ENCODE results near the gene CD247. TPM values are rescaled to one million over a fixed set of nuclear protein-coding genes. Genes with fewer than 3 reads are reported as not detected.

Gene CD247
- total and polyA plus RNA-seq, 2 of the 13 experiments (the other 11 are each of a cell fraction or from before 2014, with no cell fraction given), result 0.20 TPM; not detected in 1

GRCh38 chr1:167439301-167439988 lies 78.9 kb downstream of the CD247 start (continued):
- TF ChIP-seq ZNF30 (CRISPR knock-in tag; IDR thresholded peaks at IDR 0.05) (0 out of 2 replicates have a peak, but pooled peaks have one; percentile 53), IKZF5 (CRISPR knock-in tag; IDR thresholded peaks at IDR 0.05) (no peak), ZNF12 (CRISPR knock-in tag; IDR thresholded peaks at IDR 0.05) (no peak), ZNF687 (CRISPR knock-in tag; IDR thresholded peaks at IDR 0.05) (peak; percentile 91), TFDP2 (CRISPR knock-in tag; IDR thresholded peaks at IDR 0.05) (peak; percentile 81), ZNF557 (CRISPR knock-in tag; IDR thresholded peaks at IDR 0.05) (0 out of 2 replicates have a peak, but pooled peaks have one; percentile 23), ZNF10 (CRISPR knock-in tag; IDR thresholded peaks at IDR 0.05; ENCODE audit: borderline replicate concordance, low read depth) (no peak), ZNF207 (IDR thresholded peaks at IDR 0.05; ENCODE audit: borderline replicate concordance) (no peak), ZNF605 (CRISPR knock-in tag; IDR thresholded peaks at IDR 0.05) (peak; percentile 71), FOXJ3 (CRISPR knock-in tag; IDR thresholded peaks at IDR 0.05; ENCODE audit: borderline replicate concordance) (0 out of 2 replicates have a peak, but pooled peaks have one; percentile 23), CCDC6 (CRISPR knock-in tag; IDR thresholded peaks at IDR 0.05) (peak; percentile 60; the same call in 1 of the 2 replicates), ZNF562 (CRISPR knock-in tag; IDR thresholded peaks at IDR 0.05; ENCODE audit: borderline replicate concordance) (0 out of 2 replicates have a peak, but pooled peaks have one; percentile 58), ZNF768 (CRISPR knock-in tag; IDR thresholded peaks at IDR 0.05) (0 out of 2 replicates have a peak, but pooled peaks have one; percentile 11), JUNB (CRISPR knock-in tag; IDR thresholded peaks at IDR 0.05; ENCODE audit: borderline replicate concordance) (0 out of 2 replicates have a peak, but pooled peaks have one; percentile 25), ZNF737 (CRISPR knock-in tag; IDR thresholded peaks at IDR 0.05; ENCODE audit: borderline replicate concordance) (0 out of 2 replicates have a peak, but pooled peaks have one; percentile 56), ZNF766 (CRISPR knock-in tag; IDR thresholded peaks at IDR 0.05; ENCODE audit: borderline replicate concordance) (peak; percentile 55; the same call in 1 of the 2 replicates), DR1 (CRISPR knock-in tag; IDR thresholded peaks at IDR 0.05) (no peak; the same call in 1 of the 2 replicates), HOXA3 (CRISPR knock-in tag; IDR thresholded peaks at IDR 0.05) (peak; percentile 19; the same call in 1 of the 2 replicates), SMAD1 (CRISPR knock-in tag; IDR thresholded peaks at IDR 0.05; ENCODE audit: borderline replicate concordance, low read depth) (no peak), ZFP41 (CRISPR knock-in tag; IDR thresholded peaks at IDR 0.05; ENCODE audit: borderline replicate concordance) (no peak), KAT8 (CRISPR knock-in tag; IDR thresholded peaks at IDR 0.05) (0 out of 2 replicates have a peak, but pooled peaks have one; percentile 23)
